ENCODE data around the gene HECTD4. TPM values are rescaled to one million over a fixed set of nuclear protein-coding genes. Genes with fewer than 3 reads are reported as not detected.
"Not testable (repeated sequence)": the region's sequence is repeated elsewhere in the genome, so short reads cannot be mapped to it uniquely, and the experiment has no call there.

Gene HECTD4
- total and polyA plus RNA-seq, 11 donors: 6.3 to 30.7 (median 23.1) TPM

- ATAC-seq: no peak
These were observed 19.8 kb upstream of the HECTD4 start for GRCh38 chr12:112401903-112402498.

GRCh38 chr12:112401054-112401453 is 18.8 kb upstream of the HECTD4 start:
- H3K27me3 ChIP-seq: no peaks in the 10 kb centered on the region
- peaks cover 0 to 28% (median 22%) of the 10 kb centered on the region in 9 donors for H3K36me3 ChIP-seq
- H3K4me3 ChIP-seq: no peak overlapping the region
- ATAC-seq (no peak), DNase-seq (no peak)
- H3K4me1 ChIP-seq: no peaks in the 10 kb centered on the region
- no peaks in the 10 kb centered on the region for H3K9me3 ChIP-seq
- intact Hi-C loops (cut with DNase I): no loop called here
- WGBS, 4 donors: 91 to 95% (median 92%) methylated on average over 5 of the region's 5 CpGs
- H3K27ac ChIP-seq: no peak overlapping the region
- no peak for TF ChIP-seq POLR2A (IDR thresholded peaks at IDR 0.05)
- TF ChIP-seq, protein P1, sequence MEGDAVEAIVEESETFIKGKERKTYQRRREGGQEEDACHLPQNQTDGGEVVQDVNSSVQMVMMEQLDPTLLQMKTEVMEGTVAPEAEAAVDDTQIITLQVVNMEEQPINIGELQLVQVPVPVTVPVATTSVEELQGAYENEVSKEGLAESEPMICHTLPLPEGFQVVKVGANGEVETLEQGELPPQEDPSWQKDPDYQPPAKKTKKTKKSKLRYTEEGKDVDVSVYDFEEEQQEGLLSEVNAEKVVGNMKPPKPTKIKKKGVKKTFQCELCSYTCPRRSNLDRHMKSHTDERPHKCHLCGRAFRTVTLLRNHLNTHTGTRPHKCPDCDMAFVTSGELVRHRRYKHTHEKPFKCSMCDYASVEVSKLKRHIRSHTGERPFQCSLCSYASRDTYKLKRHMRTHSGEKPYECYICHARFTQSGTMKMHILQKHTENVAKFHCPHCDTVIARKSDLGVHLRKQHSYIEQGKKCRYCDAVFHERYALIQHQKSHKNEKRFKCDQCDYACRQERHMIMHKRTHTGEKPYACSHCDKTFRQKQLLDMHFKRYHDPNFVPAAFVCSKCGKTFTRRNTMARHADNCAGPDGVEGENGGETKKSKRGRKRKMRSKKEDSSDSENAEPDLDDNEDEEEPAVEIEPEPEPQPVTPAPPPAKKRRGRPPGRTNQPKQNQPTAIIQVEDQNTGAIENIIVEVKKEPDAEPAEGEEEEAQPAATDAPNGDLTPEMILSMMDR (IDR thresholded peaks at IDR 0.05): no peak

More at GRCh38 chr12:112401903-112402498, 19.8 kb upstream of the HECTD4 start:
- intact Hi-C loops (cut with DNase I): no loop called here
- Histone ChIP-seq H3K4me1 (peaks cover 0 to 4% (median 0%) of the 10 kb centered on the region in 12 donors), H3K9me3 (no peaks in the 10 kb centered on the region), H3K4me3 (no peak overlapping the region), H3K27ac (no peak overlapping the region), H3K27me3 (no peaks in the 10 kb centered on the region), H3K36me3 (peaks cover 0 to 37% (median 32%) of the 10 kb centered on the region in 9 donors)
- DNase-seq: no peak
- WGBS, 4 donors: 62 to 68% (median 65%) methylated on average over 5 of the region's 5 CpGs
- no peak for TF ChIP-seq POLR2A (IDR thresholded peaks at IDR 0.05)
- TF ChIP-seq, protein P1 (IDR thresholded peaks at IDR 0.05): no peak

DNA sequence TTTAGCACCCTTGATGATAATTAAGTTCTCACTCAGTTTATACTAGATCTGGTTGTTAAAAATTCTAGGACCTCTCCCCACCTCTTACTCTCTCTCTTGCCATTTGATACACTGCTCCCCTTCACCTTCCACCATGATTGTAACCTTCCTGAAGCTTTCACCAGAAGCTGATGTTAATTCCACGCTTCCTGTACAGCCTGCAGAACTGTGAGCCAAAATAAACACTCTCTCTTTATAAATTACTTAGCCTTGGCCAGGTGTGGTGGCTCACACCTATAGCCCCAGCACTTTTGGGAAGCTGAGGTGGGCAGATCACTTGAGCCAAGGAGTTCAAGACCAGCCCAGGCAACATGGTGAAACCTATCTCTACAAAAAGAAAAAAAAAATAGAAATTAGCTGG is 11.1 kb upstream of the HECTD4 start:
- H3K36me3 ChIP-seq: no peaks in the 10 kb centered on the region
- TF ChIP-seq, protein P1 (IDR thresholded peaks at IDR 0.05): no peak
- no peak for TF ChIP-seq POLR2A (IDR thresholded peaks at IDR 0.05)
- H3K27me3 ChIP-seq: no peaks in the 10 kb centered on the region
- no peak overlapping the region for H3K4me3 ChIP-seq
- H3K4me1 ChIP-seq: no peaks in the 10 kb centered on the region
- ATAC-seq (no peak), DNase-seq (no peak)
- intact Hi-C loops (cut with DNase I): no loop called here
- WGBS, 4 donors: 62 to 74% (median 69%) methylated on average over 1 of the region's 1 CpG
- H3K27ac ChIP-seq: no peak overlapping the region
- peaks cover 0 to 9% (median 0%) of the 10 kb centered on the region in 12 donors for H3K9me3 ChIP-seq

- H3K4me1 ChIP-seq, H3K36me3 ChIP-seq, H3K4me3 ChIP-seq, H3K9me3 ChIP-seq, ATAC-seq, DNase-seq, H3K27ac ChIP-seq, H3K27me3 ChIP-seq: not testable (repeated sequence)
- WGBS, 4 donors: 80 to 91% (median 82%) methylated on average over 3 to 4 of the region's 4 CpGs
- intact Hi-C loops (cut with DNase I): loop anchor here (5.0 to 10.0 kb wide), 8 partner anchors 95 to 445 kb away; no protein-coding TSS in a partner anchor
These were observed 7.9 kb upstream of the HECTD4 start for GRCh38 chr12:112389922-112390654.
